Activated T-cell treated with anti-CD3 and anti-CD28 coated beads, Interleukin-2, amount 50 U/mL, for 24 hours (primary cell): Measurements from ENCODE around the gene HMGCS1.
"Not testable (repeated sequence)": the region's sequence is repeated elsewhere in the genome, so short reads cannot be mapped to it uniquely, and the experiment has no call there.

Experiments
- DNase-seq: peaks from one replicate; pipeline ENCODE4 v3.0.0-alpha.2; 2020
- H3K27ac Mint-ChIP-seq: 2 replicates; pipeline ENCODE4 v1.8.0; 2020; ENCODE audit warnings: mild to moderate bottlenecking, mixed read lengths
- H3K27me3 Mint-ChIP-seq: 2 replicates; pipeline ENCODE4 v1.8.0; 2020; ENCODE audit warnings: mixed read lengths
- H3K36me3 Mint-ChIP-seq: 2 replicates; pipeline ENCODE4 v1.8.0; 2020; ENCODE audit warnings: low read depth, mixed read lengths
- H3K4me1 Mint-ChIP-seq: 2 replicates; pipeline ENCODE4 v1.8.0; 2020; ENCODE audit warnings: low read depth, mixed read lengths
- H3K4me3 Mint-ChIP-seq: 2 replicates; pipeline ENCODE4 v1.8.0; 2020; ENCODE audit warnings: mild to moderate bottlenecking, moderate library complexity, mixed read lengths
- H3K9me3 Mint-ChIP-seq: 2 replicates; pipeline ENCODE4 v1.8.0; 2020; ENCODE audit warnings: mixed read lengths

Gene HMGCS1

GRCh38 chr5:43274435-43275114, 38.6 kb downstream of the HMGCS1 start:
- H3K9me3 Mint-ChIP-seq: no peaks in the 10 kb centered on the region
- no peak overlapping the region for H3K4me3 Mint-ChIP-seq
- H3K36me3 Mint-ChIP-seq: no peaks in the 10 kb centered on the region
- DNase-seq: no peak
- H3K27ac Mint-ChIP-seq: no peak overlapping the region
- no peaks in the 10 kb centered on the region for H3K4me1 Mint-ChIP-seq
- peaks cover 13% of the 10 kb centered on the region for H3K27me3 Mint-ChIP-seq

- H3K27ac Mint-ChIP-seq: no peak overlapping the region
- H3K4me3 Mint-ChIP-seq: no peak overlapping the region
- peaks cover 15% of the 10 kb centered on the region for H3K27me3 Mint-ChIP-seq
- H3K36me3 Mint-ChIP-seq: no peaks in the 10 kb centered on the region
- no peaks in the 10 kb centered on the region for H3K9me3 Mint-ChIP-seq
- DNase-seq: no peak
- no peaks in the 10 kb centered on the region for H3K4me1 Mint-ChIP-seq
Measured at GRCh38 chr5:43273552-43273951, 39.7 kb downstream of the HMGCS1 start.

- Mint-ChIP-seq H3K4me1 (peaks cover 3% of the 10 kb centered on the region), H3K27me3 (peaks cover 28% of the 10 kb centered on the region), H3K9me3 (peaks cover 2% of the 10 kb centered on the region), H3K27ac (no peak overlapping the region), H3K36me3 (no peaks in the 10 kb centered on the region), H3K4me3 (no peak overlapping the region)
- DNase-seq: no peak
Measured at GRCh38 chr5:43270645-43271044, 42.6 kb downstream of the HMGCS1 start.

- no peak for DNase-seq
- Mint-ChIP-seq H3K4me3 (no peak overlapping the region), H3K36me3 (no peaks in the 10 kb centered on the region), H3K9me3 (peaks cover 2% of the 10 kb centered on the region), H3K27ac (no peak overlapping the region), H3K4me1 (peaks cover 3% of the 10 kb centered on the region), H3K27me3 (peaks cover 47% of the 10 kb centered on the region)
Measured at GRCh38 chr5:43268188-43268820, 44.9 kb downstream of the HMGCS1 start.

- H3K9me3 Mint-ChIP-seq, H3K4me1 Mint-ChIP-seq, H3K27ac Mint-ChIP-seq, H3K4me3 Mint-ChIP-seq, H3K36me3 Mint-ChIP-seq, DNase-seq: not testable (repeated sequence)
- peaks cover 57% of the 10 kb centered on the region for H3K27me3 Mint-ChIP-seq
Measured at GRCh38 chr5:43262269-43262668, 50.9 kb downstream of the HMGCS1 start.

- H3K9me3 Mint-ChIP-seq: peaks cover 3% of the 10 kb centered on the region
- H3K4me1 Mint-ChIP-seq: peaks cover 3% of the 10 kb centered on the region
- H3K36me3 Mint-ChIP-seq: no peaks in the 10 kb centered on the region
- no peak for DNase-seq
- H3K4me3 Mint-ChIP-seq: no peak overlapping the region
- H3K27me3 Mint-ChIP-seq: peaks cover 34% of the 10 kb centered on the region
- no peak overlapping the region for H3K27ac Mint-ChIP-seq
Measured at GRCh38 chr5:43258116-43258515, 55.1 kb downstream of the HMGCS1 start.

- Mint-ChIP-seq H3K4me1 (peaks cover 3% of the 10 kb centered on the region), H3K36me3 (no peaks in the 10 kb centered on the region), H3K27me3 (peaks cover 22% of the 10 kb centered on the region), H3K27ac (no peak overlapping the region), H3K4me3 (no peak overlapping the region), H3K9me3 (no peaks in the 10 kb centered on the region)
- no peak for DNase-seq
Measured at GRCh38 chr5:43256261-43256966, 56.8 kb downstream of the HMGCS1 start.

- H3K27me3 Mint-ChIP-seq: peaks cover 19% of the 10 kb centered on the region
- no peak overlapping the region for H3K27ac Mint-ChIP-seq
- DNase-seq: no peak
- H3K4me3 Mint-ChIP-seq: no peak overlapping the region
- no peaks in the 10 kb centered on the region for H3K9me3 Mint-ChIP-seq
- peaks cover 3% of the 10 kb centered on the region for H3K4me1 Mint-ChIP-seq
- H3K36me3 Mint-ChIP-seq: no peaks in the 10 kb centered on the region
Measured at GRCh38 chr5:43255704-43256103, 57.5 kb downstream of the HMGCS1 start.

GRCh38 chr5:43251754-43252153, 61.5 kb downstream of the HMGCS1 start:
- DNase-seq: no peak
- Mint-ChIP-seq H3K4me1 (no peaks in the 10 kb centered on the region), H3K4me3 (no peak overlapping the region), H3K27me3 (peaks cover 4% of the 10 kb centered on the region), H3K27ac (no peak overlapping the region), H3K36me3 (no peaks in the 10 kb centered on the region), H3K9me3 (no peaks in the 10 kb centered on the region)

- no peak overlapping the region for H3K4me3 Mint-ChIP-seq
- peaks cover 4% of the 10 kb centered on the region for H3K4me1 Mint-ChIP-seq
- H3K27me3 Mint-ChIP-seq: peaks cover 27% of the 10 kb centered on the region
- no peaks in the 10 kb centered on the region for H3K9me3 Mint-ChIP-seq
- no peak for DNase-seq
- no peaks in the 10 kb centered on the region for H3K36me3 Mint-ChIP-seq
- no peak overlapping the region for H3K27ac Mint-ChIP-seq
Measured at GRCh38 chr5:43245724-43246385, 67.4 kb downstream of the HMGCS1 start.

- Mint-ChIP-seq H3K4me3 (no peak overlapping the region), H3K27ac (no peak overlapping the region), H3K36me3 (no peaks in the 10 kb centered on the region), H3K9me3 (no peaks in the 10 kb centered on the region), H3K27me3 (peaks cover 27% of the 10 kb centered on the region), H3K4me1 (peaks cover 4% of the 10 kb centered on the region)
- DNase-seq: no peak
Measured at GRCh38 chr5:43244823-43245565, 68.2 kb downstream of the HMGCS1 start.

- Mint-ChIP-seq H3K4me1 (peaks cover 4% of the 10 kb centered on the region), H3K36me3 (no peaks in the 10 kb centered on the region), H3K27me3 (peaks cover 27% of the 10 kb centered on the region), H3K9me3 (no peaks in the 10 kb centered on the region), H3K27ac (no peak overlapping the region), H3K4me3 (no peak overlapping the region)
- DNase-seq: no peak
Measured at GRCh38 chr5:43243270-43243669, 69.9 kb downstream of the HMGCS1 start.

GRCh38 chr5:43242196-43242595, 71.0 kb downstream of the HMGCS1 start:
- Mint-ChIP-seq H3K27me3 (peaks cover 27% of the 10 kb centered on the region), H3K4me1 (peaks cover 4% of the 10 kb centered on the region), H3K9me3 (no peaks in the 10 kb centered on the region), H3K36me3 (no peaks in the 10 kb centered on the region), H3K27ac (no peak overlapping the region), H3K4me3 (no peak overlapping the region)
- no peak for DNase-seq
